ENCODE measurements around the gene NWD2.

DNA sequence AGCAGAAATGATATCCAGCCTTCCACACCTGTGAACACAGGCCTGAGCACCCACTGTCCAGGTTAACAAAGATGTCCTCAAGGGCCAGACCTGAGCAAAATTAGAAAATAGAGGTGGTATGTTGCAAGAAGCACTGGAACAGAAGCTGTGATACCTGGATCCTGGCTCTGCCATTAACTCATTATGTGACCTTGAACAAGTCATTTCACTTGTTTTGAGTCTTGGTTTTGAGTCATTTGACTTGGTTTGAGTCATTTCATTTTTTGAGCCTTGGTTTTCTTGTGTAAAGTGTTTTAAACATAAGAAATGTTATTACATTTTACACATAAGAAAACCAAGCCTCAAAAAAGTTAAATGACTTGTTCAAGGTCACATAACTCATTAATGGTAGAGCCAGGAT, 2.9 kb upstream of the NWD2 start:
- TF ChIP-seq, protein P1, sequence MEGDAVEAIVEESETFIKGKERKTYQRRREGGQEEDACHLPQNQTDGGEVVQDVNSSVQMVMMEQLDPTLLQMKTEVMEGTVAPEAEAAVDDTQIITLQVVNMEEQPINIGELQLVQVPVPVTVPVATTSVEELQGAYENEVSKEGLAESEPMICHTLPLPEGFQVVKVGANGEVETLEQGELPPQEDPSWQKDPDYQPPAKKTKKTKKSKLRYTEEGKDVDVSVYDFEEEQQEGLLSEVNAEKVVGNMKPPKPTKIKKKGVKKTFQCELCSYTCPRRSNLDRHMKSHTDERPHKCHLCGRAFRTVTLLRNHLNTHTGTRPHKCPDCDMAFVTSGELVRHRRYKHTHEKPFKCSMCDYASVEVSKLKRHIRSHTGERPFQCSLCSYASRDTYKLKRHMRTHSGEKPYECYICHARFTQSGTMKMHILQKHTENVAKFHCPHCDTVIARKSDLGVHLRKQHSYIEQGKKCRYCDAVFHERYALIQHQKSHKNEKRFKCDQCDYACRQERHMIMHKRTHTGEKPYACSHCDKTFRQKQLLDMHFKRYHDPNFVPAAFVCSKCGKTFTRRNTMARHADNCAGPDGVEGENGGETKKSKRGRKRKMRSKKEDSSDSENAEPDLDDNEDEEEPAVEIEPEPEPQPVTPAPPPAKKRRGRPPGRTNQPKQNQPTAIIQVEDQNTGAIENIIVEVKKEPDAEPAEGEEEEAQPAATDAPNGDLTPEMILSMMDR (conservative IDR thresholded peaks at IDR 0.05; ENCODE audit: low read length), result no peak
- TF ChIP-seq EZH2phosphoT487 (IDR thresholded peaks at IDR 0.05; ENCODE audit: borderline replicate concordance), result no peak
